H9 (cell line): Measurements from ENCODE around the gene SLC16A10. TPM values are rescaled to one million over a fixed set of nuclear protein-coding genes. Genes with fewer than 3 reads are reported as not detected.

Source experiments
- DNase-seq: peaks from one replicate; pipeline ENCODE4 v3.0.0-alpha.2; 2017
- H2AFZ ChIP-seq: one replicate; pipeline ENCODE4 v1.6.1; 2013; ENCODE audit warnings: mild to moderate bottlenecking, low read length, control low read depth, moderate library complexity
- H2AK5ac ChIP-seq: 2 replicates; pipeline ENCODE4 v1.6.1; 2013; ENCODE audit warnings: low read length, control low read depth, mixed read lengths; ENCODE audit not compliant: insufficient read length
- H2BK120ac ChIP-seq: one replicate; pipeline ENCODE4 v1.6.1; 2013; ENCODE audit warnings: low read depth, mild to moderate bottlenecking, low read length, control low read depth, inconsistent platforms; ENCODE audit not compliant: poor library complexity, severe bottlenecking
- H2BK12ac ChIP-seq: 2 replicates; pipeline ENCODE4 v1.6.1; 2013; ENCODE audit warnings: low read length, control low read depth, mixed read lengths, low read depth; ENCODE audit not compliant: insufficient read length
- H2BK15ac ChIP-seq: 2 replicates; pipeline ENCODE4 v1.6.1; 2013; ENCODE audit warnings: low read depth, low read length, control low read depth
- H2BK20ac ChIP-seq: one replicate; pipeline ENCODE4 v1.6.1; 2013; ENCODE audit warnings: low read depth, mild to moderate bottlenecking, low read length, control low read depth, inconsistent platforms; ENCODE audit not compliant: poor library complexity, severe bottlenecking
- H2BK5ac ChIP-seq: 2 replicates; pipeline ENCODE4 v1.6.1; 2013; ENCODE audit warnings: low read length, control low read depth, mixed read lengths; ENCODE audit not compliant: insufficient read length
- H3K14ac ChIP-seq: 2 replicates; pipeline ENCODE4 v1.6.1; 2013; ENCODE audit warnings: low read length, control low read depth; ENCODE audit not compliant: insufficient read depth
- H3K18ac ChIP-seq: 2 replicates; pipeline ENCODE4 v1.6.1; 2013; ENCODE audit warnings: low read depth, mild to moderate bottlenecking, mixed read lengths, low read length, control low read depth; ENCODE audit not compliant: insufficient read length
- H3K23ac ChIP-seq: 2 replicates; pipeline ENCODE4 v1.6.1; 2013; ENCODE audit warnings: low read length, control low read depth, mixed read lengths, low read depth; ENCODE audit not compliant: insufficient read length
- H3K23me2 ChIP-seq: 2 replicates; pipeline ENCODE4 v1.6.1; 2013; ENCODE audit warnings: low read depth, mild to moderate bottlenecking, mixed read lengths, low read length, control low read depth; ENCODE audit not compliant: insufficient read length, poor library complexity, severe bottlenecking
- H3K27ac ChIP-seq: 2 replicates; pipeline ENCODE4 v1.5.1; 2013; ENCODE audit warnings: low read length, control low read depth, mixed read lengths, low read depth; ENCODE audit not compliant: insufficient read length
- H3K27me3 ChIP-seq: 2 replicates; pipeline ENCODE4 v1.6.1; 2013; ENCODE audit warnings: low read length, control low read depth, inconsistent platforms; ENCODE audit not compliant: insufficient read depth
- H3K4ac ChIP-seq: 2 replicates; pipeline ENCODE4 v1.6.1; 2013; ENCODE audit warnings: low read depth, mild to moderate bottlenecking, control low read depth, inconsistent platforms, low read length, moderate library complexity
- H3K4me1 ChIP-seq: 2 replicates; pipeline ENCODE4 v1.6.1; 2013; ENCODE audit warnings: low read length, control low read depth, inconsistent platforms; ENCODE audit not compliant: insufficient read depth
- H3K4me2 ChIP-seq: 2 replicates; pipeline ENCODE4 v1.6.1; 2013; ENCODE audit warnings: low read length, control low read depth, mixed read lengths; ENCODE audit not compliant: insufficient read length, insufficient read depth
- H3K56ac ChIP-seq: 2 replicates; pipeline ENCODE4 v1.6.1; 2013; ENCODE audit warnings: low read depth, mild to moderate bottlenecking, mixed read lengths, low read length, control low read depth; ENCODE audit not compliant: insufficient read length
- H3K79me1 ChIP-seq: 2 replicates; pipeline ENCODE4 v1.6.1; 2013; ENCODE audit warnings: low read depth, mild to moderate bottlenecking, moderate library complexity, low read length, control low read depth, inconsistent platforms; ENCODE audit not compliant: insufficient read depth, poor library complexity, severe bottlenecking
- H3K79me2 ChIP-seq: 2 replicates; pipeline ENCODE4 v1.6.1; 2013; ENCODE audit warnings: low read length, control low read depth, inconsistent platforms; ENCODE audit not compliant: insufficient read depth
- H3K9ac ChIP-seq: 2 replicates; pipeline ENCODE4 v1.6.1; 2013; ENCODE audit warnings: low read length, control low read depth, mixed read lengths; ENCODE audit not compliant: insufficient read length; ENCODE audit errors: extremely low read depth
- H3K9me3 ChIP-seq: one replicate; pipeline ENCODE4 v1.6.1; 2013; ENCODE audit warnings: low read depth, low read length, inconsistent platforms; ENCODE audit not compliant: control insufficient read depth
- H3T11ph ChIP-seq: one replicate; pipeline ENCODE4 v1.6.1; 2013; ENCODE audit warnings: mild to moderate bottlenecking, low read length, control low read depth, inconsistent platforms
- H4K20me1 ChIP-seq: one replicate; pipeline ENCODE4 v1.6.1; 2013; ENCODE audit not compliant: control insufficient read depth, insufficient read length, insufficient read depth
- H4K5ac ChIP-seq: 2 replicates; pipeline ENCODE4 v1.6.1; 2013; ENCODE audit warnings: low read depth, mild to moderate bottlenecking, mixed read lengths, low read length, control low read depth; ENCODE audit not compliant: insufficient read length
- H4K8ac ChIP-seq: replicated peaks from 2 replicates; pipeline ENCODE4 v1.6.1; 2013; ENCODE audit warnings: low read length, control low read depth, mixed read lengths, low read depth; ENCODE audit not compliant: insufficient read length
- H4K91ac ChIP-seq: 2 replicates; pipeline ENCODE4 v1.6.1; 2013; ENCODE audit warnings: low read depth, mild to moderate bottlenecking, moderate library complexity, mixed read lengths, low read length, control low read depth; ENCODE audit not compliant: insufficient read length
- H3K27ac Mint-ChIP-seq, 3 experiments: 2 replicates in 2 of 3; 3 replicates in 1 of 3; pipeline ENCODE4 v1.8.0; 2020 to 2021; ENCODE audit warnings: mixed read lengths in 3 of 3, mild to moderate bottlenecking in 1 of 3, moderate library complexity in 1 of 3
- H3K27me3 Mint-ChIP-seq: 2 replicates; pipeline ENCODE4 v1.8.0; 2021; ENCODE audit warnings: low read depth, mild to moderate bottlenecking, moderate library complexity, mixed read lengths
- H3K36me3 Mint-ChIP-seq, 3 experiments: 2 replicates in 2 of 3; 3 replicates in 1 of 3; pipeline ENCODE4 v1.8.0; 2020 to 2021; ENCODE audit warnings: low read depth in 3 of 3, mixed read lengths in 3 of 3; ENCODE audit not compliant: insufficient read depth in 1 of 3
- H3K4me1 Mint-ChIP-seq, 2 experiments: 2 replicates each; pipeline ENCODE4 v1.8.0; 2020; ENCODE audit warnings: mixed read lengths in 2 of 2
- H3K4me3 Mint-ChIP-seq, 2 experiments: 2 replicates in 1 of 2; 3 replicates in 1 of 2; pipeline ENCODE4 v1.8.0; 2020 to 2021; ENCODE audit warnings: mild to moderate bottlenecking in 2 of 2, mixed read lengths in 2 of 2, moderate library complexity in 1 of 2
- H3K9me3 Mint-ChIP-seq, 2 experiments: 2 replicates in 1 of 2; 3 replicates in 1 of 2; pipeline ENCODE4 v1.8.0; 2020; ENCODE audit warnings: mild to moderate bottlenecking in 2 of 2, mixed read lengths in 2 of 2, moderate library complexity in 1 of 2
- CTCF ChIP-seq: fragments of 200-600 bp; sonication (generic); conservative IDR thresholded peaks from 3 replicates; pipeline ENCODE4 v1.8.0; 2021; ENCODE audit warnings: antibody characterized with exemption, mild to moderate bottlenecking
- WGBS: extraction: QIAGEN DNeasy Blood & Tissue Kit; methylation state at CpG from one replicate; pipeline ENCODE4 v1.1.7; 2013; ENCODE audit warnings: missing lambda C conversion rate, low lambda C conversion rate, mixed read lengths; ENCODE audit not compliant: insufficient read length; ENCODE audit errors: extremely low coverage; 5-methylcytosine and 5-hydroxymethylcytosine counted together
- total RNA-seq: library from RNA; stranded (reverse); gene quantifications from 2 replicates; pipeline ENCODE4 v1.2.1, GENCODE V29; 2021

Gene SLC16A10
- total RNA-seq, 1 experiment from 2014 or later: 11.4 TPM

GRCh38 chr6:111119571-111120329 is 32.4 kb downstream of the SLC16A10 start:
- Histone ChIP-seq H3K18ac (no peak overlapping the region), H3K23ac (no peak overlapping the region), H3K79me2 (no peaks in the 10 kb centered on the region; the same call in 1 of the 2 replicates), H4K91ac (no peak overlapping the region), H3T11ph (no peak overlapping the region), H2BK120ac (no peak overlapping the region), H2BK20ac (no peak overlapping the region), H3K9ac (no peak overlapping the region), H3K9me3 (no peaks in the 10 kb centered on the region), H4K5ac (no peak overlapping the region), H3K14ac (no peak overlapping the region), H3K79me1 (no peaks in the 10 kb centered on the region), H2BK15ac (no peak overlapping the region), H3K56ac (no peak overlapping the region), H2BK12ac (no peak overlapping the region), H3K4ac (no peak overlapping the region), H3K27me3 (no peaks in the 10 kb centered on the region), H3K4me2 (no peak overlapping the region), H2AFZ (no peak overlapping the region), H2AK5ac (no peak overlapping the region), H4K8ac (no peak overlapping the region), H4K20me1 (no peaks in the 10 kb centered on the region), H3K4me1 (no peaks in the 10 kb centered on the region), H3K27ac (no peak overlapping the region), H2BK5ac (no peak overlapping the region), H3K23me2 (no peaks in the 10 kb centered on the region)
- H3K27ac Mint-ChIP-seq: no peak overlapping the region; a peak in 1 of 7 replicates
- DNase-seq: no peak
- no peaks in the 10 kb centered on the region for H3K4me1 Mint-ChIP-seq
- no peaks in the 10 kb centered on the region; a peak in 1 of 7 replicates for H3K36me3 Mint-ChIP-seq
- no peak for TF ChIP-seq CTCF
- H3K9me3 Mint-ChIP-seq: no peaks in the 10 kb centered on the region
- no CpG with 5 or more reads among the region's 2 CpGs for WGBS
- no peak overlapping the region for H3K4me3 Mint-ChIP-seq
- H3K27me3 Mint-ChIP-seq: no peaks in the 10 kb centered on the region
